DMS53 (cell line): ENCODE data around the gene LHPP.

ENCODE experiments used
- DNase-seq: peaks from one replicate; lab custom pipeline; 2025; lab: John Stamatoyannopoulos, UW

LHPP gene

GRCh38 chr10:124625831-124626238 is 164.2 kb downstream of the LHPP start:
- DNase-seq: no peak

DNA sequence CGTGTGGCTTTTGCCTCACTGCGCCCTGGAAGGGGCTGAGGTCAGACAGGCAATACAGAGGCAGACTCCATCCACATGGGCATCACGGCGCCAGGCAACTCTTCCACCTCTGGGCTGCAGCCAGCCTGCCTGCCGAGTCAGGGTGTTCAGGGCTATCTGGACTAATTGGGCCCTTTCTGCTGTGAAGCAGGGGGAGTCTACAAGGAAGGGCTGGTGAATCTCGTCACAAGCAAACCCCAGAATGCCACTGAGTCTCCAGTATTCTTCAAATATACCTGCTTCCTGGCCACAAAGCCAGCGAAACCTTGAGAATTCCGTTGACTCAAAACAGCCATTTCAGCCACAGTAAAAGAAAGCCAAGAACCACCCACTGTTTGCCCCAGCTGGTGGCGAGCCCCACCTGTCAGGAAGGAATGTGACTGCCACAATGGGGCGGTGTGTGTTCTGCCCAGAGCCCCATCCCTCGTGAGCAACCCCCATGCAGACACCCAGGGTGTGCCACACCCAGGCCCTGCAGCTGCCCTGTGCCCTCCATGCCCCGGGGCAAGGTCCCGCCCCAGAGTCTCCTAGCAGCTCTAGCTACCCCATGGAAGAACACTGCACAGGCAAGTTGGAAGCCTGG is 165.2 kb downstream of the LHPP start:
- DNase-seq: no peak

DNA sequence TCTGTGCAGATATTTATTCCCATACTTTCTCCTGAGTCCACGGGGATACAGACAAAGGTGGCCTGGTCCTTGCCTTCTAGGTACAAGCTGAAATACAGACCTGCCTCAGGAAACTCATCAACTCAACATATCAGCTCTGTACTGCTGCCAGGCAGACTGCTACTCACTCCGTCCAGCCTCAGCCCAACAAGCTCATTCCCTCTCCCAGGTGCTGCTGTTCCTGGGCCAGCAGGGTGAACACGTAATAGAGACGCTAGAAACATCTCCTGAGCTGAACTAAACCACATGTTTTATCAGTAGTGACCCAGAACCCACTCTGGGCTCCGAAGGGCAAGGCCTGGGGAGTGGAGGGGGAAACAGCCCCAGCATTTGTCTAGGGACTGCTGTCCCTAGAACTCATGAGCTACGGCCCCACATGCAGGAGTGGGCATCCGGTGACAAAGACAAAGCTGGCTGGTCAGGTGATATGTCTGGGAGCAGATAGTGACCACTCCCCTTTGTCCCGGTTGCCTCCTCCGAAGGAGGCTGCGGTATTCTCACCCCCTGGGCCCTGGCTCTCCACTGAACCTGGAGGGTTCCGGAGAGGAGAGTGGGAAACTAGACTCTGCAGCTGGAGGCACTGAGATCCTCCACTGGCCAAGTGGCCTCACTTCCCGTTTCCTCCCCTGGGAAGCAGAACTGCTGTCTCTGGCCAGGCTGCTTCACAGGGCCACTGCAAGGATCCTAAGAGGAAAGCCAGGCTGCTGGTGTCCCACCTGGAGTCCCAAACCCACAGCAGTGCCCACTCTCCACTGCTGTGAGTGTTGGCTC is 166.4 kb downstream of the LHPP start:
- DNase-seq: no peak

- DNase-seq: no peak
Measured at GRCh38 chr10:124628676-124629021, 167.0 kb downstream of the LHPP start.

DNA sequence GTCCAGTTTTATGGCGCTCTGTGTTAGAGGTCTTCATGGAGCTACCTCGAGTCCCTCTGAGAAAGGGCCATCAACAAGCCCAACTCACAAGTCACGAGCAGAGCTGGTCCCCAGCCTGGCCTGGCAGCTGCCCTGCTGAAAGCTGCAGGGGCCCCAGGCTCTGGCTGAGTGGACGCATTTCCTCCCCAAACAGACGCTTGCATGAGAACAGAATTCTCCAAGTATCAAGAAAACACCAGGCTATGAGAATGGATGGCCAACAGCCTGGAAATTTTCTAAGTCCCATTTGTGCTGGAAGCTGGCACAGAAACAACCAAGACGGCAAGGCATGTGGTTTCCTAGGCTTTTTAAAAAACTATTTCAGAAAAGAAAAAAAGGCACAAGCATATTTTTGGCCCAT is 167.8 kb downstream of the LHPP start:
- DNase-seq: no peak

DNA sequence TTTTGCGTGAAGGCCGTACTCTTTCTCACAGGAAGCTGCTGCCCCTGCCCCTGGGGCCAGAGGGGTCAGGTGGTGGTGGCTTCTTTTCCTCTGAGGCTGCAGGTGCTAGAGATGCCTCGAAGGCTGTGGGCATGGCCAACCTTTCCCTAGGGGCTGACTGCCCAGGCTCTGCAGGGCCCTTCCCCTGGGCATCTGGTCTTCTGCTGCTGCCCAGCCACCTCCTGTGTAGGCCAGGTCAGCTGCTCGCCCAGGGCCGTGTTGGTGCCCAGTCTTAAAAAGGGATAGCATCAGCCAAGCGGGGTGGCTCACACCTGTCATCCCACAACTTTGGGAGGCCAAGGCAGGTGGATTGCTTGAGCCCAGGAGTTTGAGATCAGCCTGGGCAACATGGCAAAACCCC is 168.2 kb downstream of the LHPP start:
- no peak for DNase-seq

GRCh38 chr10:124630551-124630950 is 168.9 kb downstream of the LHPP start:
- no peak for DNase-seq

GRCh38 chr10:124632064-124632531 is 170.5 kb downstream of the LHPP start:
- peak; percentile 65 for DNase-seq

DNA sequence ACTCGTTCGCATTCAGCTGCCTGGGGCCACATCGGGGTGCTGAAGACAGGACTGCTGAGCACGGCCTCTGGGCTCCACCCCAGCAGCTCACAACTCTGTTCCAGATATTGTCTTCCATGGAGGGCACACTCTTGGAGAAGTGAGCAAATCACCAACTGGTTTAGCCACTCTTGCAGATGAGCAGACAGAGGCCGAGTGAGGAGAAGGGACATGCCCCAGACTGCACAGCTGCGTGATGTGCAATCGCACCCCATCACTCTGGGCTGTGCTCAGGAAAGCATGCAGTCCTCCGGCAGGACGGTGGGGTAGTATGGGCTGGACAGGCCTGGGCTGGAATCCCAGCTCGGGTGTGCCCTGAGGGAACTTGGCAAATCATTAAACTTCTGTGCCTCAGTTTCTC is 170.9 kb downstream of the LHPP start:
- no peak for DNase-seq

- no peak for DNase-seq
Measured at GRCh38 chr10:124636271-124636995, 174.8 kb downstream of the LHPP start.

GRCh38 chr10:124637091-124637700 is 175.6 kb downstream of the LHPP start:
- no peak for DNase-seq

DNA sequence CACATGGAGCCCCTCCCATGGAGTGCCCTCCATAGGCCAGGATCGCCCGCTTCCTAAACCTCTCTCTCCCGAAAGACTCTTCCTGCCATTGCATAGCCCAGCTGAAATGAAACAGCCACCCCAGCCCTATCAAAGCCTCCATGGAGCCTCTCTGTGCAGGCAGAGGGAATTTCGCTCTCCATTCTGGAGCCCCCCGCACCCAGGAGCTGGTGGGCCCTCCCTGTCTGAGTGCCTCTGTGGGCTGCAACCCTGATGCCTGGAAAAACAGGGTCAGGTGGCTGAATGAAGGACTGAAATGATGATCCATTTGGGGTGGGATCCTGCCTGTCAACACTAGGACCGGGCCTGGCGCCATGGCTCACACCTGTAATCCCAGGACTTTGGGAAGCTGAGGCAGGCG is 176.1 kb downstream of the LHPP start:
- no peak for DNase-seq

DNA sequence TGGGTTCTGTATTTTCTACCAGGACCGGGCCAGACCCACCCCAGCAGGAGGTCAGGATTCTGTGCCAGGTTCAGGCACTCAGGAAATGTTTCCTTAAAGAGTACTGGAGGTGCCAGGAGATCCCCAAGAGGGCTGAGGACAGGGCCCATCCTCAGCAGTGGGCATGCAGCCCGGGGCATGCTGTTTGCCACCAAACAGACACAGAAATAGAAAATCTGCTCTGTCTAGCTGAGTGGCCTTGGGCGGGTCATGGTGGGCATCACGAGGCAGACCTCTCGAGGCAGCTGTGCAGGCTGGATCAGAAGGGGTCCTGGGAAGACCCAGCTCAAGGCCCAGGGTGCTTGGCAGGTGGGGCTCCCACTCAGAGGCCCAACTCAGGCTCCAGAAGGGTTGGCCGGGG is 177.6 kb downstream of the LHPP start:
- no peak for DNase-seq

- DNase-seq: no peak
Measured at GRCh38 chr10:124639646-124640045, 178.0 kb downstream of the LHPP start.

- no peak for DNase-seq
Measured at GRCh38 chr10:124640056-124640455, 178.4 kb downstream of the LHPP start.

GRCh38 chr10:124640538-124641231 is 179.1 kb downstream of the LHPP start:
- DNase-seq: no peak

- no peak for DNase-seq
Measured at GRCh38 chr10:124641282-124642087, 179.9 kb downstream of the LHPP start.

DNA sequence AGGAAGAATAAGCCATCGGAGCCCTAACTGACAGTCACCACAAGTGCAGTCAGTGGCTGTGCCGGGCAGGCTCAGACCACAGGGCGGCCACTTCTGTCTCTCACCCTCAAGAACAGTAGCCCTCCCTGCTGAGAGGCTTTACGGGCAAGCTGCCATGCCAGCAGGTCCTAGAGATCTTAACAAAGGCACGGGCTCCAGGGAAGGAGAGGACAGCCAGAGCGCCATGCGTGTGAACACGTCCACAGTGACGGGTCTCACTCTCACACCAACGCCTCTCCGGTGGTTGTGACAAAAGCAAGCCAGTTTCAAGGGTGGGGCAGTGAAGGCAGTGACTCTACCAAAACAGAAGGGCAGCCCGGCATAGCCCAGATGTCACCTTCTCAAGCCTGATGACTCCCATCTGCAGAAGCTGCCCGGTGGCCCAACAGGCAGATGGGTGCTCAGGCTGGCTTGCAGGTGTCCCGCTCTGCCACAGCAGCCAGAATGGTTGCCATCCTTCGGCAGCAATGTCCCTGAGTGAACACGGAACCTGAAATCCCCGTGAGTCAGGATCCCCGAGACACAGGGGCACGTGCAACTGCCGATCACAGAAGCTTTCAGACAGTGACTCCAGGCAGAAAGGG is 180.6 kb downstream of the LHPP start:
- DNase-seq: no peak

DNA sequence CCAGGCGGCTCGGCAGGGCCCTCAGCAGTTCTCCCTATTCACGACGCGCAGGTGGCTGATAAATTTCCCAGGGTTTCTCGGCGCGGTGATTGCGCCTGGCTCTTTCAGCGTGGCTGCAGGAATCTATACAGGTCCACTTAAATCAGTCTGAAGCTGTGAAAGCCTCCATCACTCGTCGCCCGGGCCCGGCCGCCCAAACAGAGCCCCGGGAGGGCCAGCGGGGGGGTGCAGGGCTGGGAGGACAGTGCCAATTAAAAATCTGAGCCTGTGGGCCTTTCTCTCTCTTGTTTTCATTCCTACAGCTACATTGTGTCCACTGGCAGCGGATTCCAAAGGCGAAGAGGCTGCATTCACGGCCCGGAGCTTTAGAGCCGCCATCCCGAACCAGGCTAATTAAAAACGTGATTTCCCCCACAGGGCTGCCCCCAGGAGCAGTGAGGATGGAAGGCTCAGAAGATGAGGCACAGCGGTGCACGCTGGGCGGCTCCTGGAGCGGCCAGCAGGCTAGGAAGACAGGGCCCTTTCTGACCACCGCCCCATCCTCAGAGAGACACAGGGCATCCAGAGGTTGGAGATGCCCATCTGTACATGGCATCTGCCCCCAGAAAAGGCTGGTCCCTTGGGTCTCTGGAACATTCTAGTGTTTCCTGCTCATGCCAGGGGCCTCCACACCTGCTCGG is 181.8 kb downstream of the LHPP start:
- DNase-seq: no peak

DNA sequence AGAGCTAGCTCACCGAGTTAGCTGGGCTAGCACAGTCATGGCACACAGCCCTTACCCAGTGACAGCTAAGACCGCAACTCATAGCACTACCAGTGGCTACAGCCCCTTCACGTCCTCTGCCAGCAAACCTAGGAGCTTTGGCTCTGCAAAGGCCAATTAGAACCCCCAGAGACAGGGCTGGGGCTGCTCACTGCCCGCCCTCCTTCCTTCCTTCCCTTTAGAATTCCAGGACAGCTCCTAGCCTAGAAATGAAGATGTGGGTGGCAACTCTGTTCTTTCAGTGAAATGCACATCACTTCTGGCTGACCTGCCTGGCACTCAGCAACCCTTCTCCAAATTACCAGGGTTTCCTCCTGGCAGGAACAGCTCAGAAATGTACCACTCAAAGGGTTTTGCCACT is 182.6 kb downstream of the LHPP start:
- no peak for DNase-seq
